DOHH2 (cell line): ENCODE measurements around the gene KRTAP3-1.

Source experiments
- H3F3A ChIP-seq: fragments of 200-600 bp; sonication (generic), shearing (Covaris generic); 2 replicates; pipeline ENCODE4 v1.6.0; 2016; ENCODE audit warnings: antibody characterized with exemption, mild to moderate bottlenecking; ENCODE audit not compliant: control insufficient read depth, insufficient read depth
- H3K27ac ChIP-seq: fragments of 200-600 bp; sonication (generic); 2 replicates; pipeline ENCODE4 v1.5.1; 2014; ENCODE audit warnings: low read depth, mild to moderate bottlenecking, low read length, moderate library complexity
- H3K27me3 ChIP-seq: fragments of 200-600 bp; sonication (generic); 2 replicates; pipeline ENCODE4 v1.6.1; 2014; ENCODE audit warnings: mild to moderate bottlenecking, low read length, mixed read lengths; ENCODE audit not compliant: control insufficient read depth
- H3K36me3 ChIP-seq: fragments of 200-600 bp; sonication (generic); 2 replicates; pipeline ENCODE4 v1.6.1; 2014; ENCODE audit warnings: mild to moderate bottlenecking, low read length, moderate library complexity, mixed read lengths; ENCODE audit not compliant: control insufficient read depth
- H3K4me1 ChIP-seq: fragments of 200-600 bp; sonication (generic); 2 replicates; pipeline ENCODE4 v1.6.1; 2014; ENCODE audit warnings: mild to moderate bottlenecking, low read length, mixed read lengths; ENCODE audit not compliant: control insufficient read depth
- H3K4me2 ChIP-seq: fragments of 200-600 bp; sonication (generic); 2 replicates; pipeline ENCODE4 v1.6.0; 2014; ENCODE audit warnings: mild to moderate bottlenecking, low read length, moderate library complexity
- H3K4me3 ChIP-seq: fragments of 200-600 bp; sonication (generic); 2 replicates; pipeline ENCODE4 v1.5.1; 2014; ENCODE audit warnings: mild to moderate bottlenecking, low read length, mixed read lengths
- H3K79me2 ChIP-seq: fragments of 200-600 bp; sonication (generic); 2 replicates; pipeline ENCODE4 v1.6.1; 2014; ENCODE audit warnings: mild to moderate bottlenecking, low read length, mixed read lengths; ENCODE audit not compliant: control insufficient read depth
- H3K9me2 ChIP-seq: fragments of 200-600 bp; sonication (generic); replicated peaks from 2 replicates; pipeline ENCODE4 v1.6.1; 2014; ENCODE audit warnings: mild to moderate bottlenecking, low read length, mixed read lengths; ENCODE audit not compliant: control insufficient read depth
- H3K9me3 ChIP-seq: fragments of 200-600 bp; sonication (generic); 2 replicates; pipeline ENCODE4 v1.6.1; 2014; ENCODE audit warnings: antibody characterized with exemption, low read length, mixed read lengths; ENCODE audit not compliant: control insufficient read depth, insufficient read depth
- H4K20me1 ChIP-seq: fragments of 200-600 bp; sonication (generic); 2 replicates; pipeline ENCODE4 v1.6.0; 2014; ENCODE audit warnings: low read depth, mild to moderate bottlenecking, antibody characterized with exemption, low read length, moderate library complexity; ENCODE audit not compliant: control insufficient read depth, insufficient read depth
- CTCF ChIP-seq: fragments of 200-600 bp; sonication (generic); IDR thresholded peaks from one replicate; pipeline ENCODE4 v1.5.1; 2014; ENCODE audit warnings: antibody characterized with exemption, mild to moderate bottlenecking, low read depth, low read length; ENCODE audit not compliant: poor library complexity, severe bottlenecking
- EZH2phosphoT487 ChIP-seq: fragments of 200-600 bp; sonication (generic); IDR thresholded peaks from 2 replicates; pipeline ENCODE4 v1.6.1; 2017; ENCODE audit warnings: borderline replicate concordance, mild to moderate bottlenecking, antibody characterized with exemption, low read length, moderate library complexity, mixed read lengths

Gene KRTAP3-1

GRCh38 chr17:41026715-41027471 is 18.0 kb upstream of the KRTAP3-1 start, which contains the start of gene KRTAP1-5:
TSS of gene KRTAP1-5 (minus strand) at chr17:41027208. CDS start at chr17:41027155, 53 bp downstream.
- Histone ChIP-seq H3K4me3 (no peak within 1 kb of the TSS), H3K27ac (no peak within 1 kb of the TSS), H3K4me1 (no peaks in the 10 kb centered on the region), H3K9me2 (no peaks in the 10 kb centered on the region), H3F3A (no peaks in the 10 kb centered on the region), H4K20me1 (no peaks in the 10 kb centered on the region), H3K4me2 (no peak within 1 kb of the TSS), H3K79me2 (no peaks in the 10 kb centered on the region), H3K9me3 (no peaks in the 10 kb centered on the region), H3K27me3 (no peaks in the 10 kb centered on the region), H3K36me3 (no peaks in the 10 kb centered on the region)
- TF ChIP-seq EZH2phosphoT487 (no peak), CTCF (no peak)

DNA sequence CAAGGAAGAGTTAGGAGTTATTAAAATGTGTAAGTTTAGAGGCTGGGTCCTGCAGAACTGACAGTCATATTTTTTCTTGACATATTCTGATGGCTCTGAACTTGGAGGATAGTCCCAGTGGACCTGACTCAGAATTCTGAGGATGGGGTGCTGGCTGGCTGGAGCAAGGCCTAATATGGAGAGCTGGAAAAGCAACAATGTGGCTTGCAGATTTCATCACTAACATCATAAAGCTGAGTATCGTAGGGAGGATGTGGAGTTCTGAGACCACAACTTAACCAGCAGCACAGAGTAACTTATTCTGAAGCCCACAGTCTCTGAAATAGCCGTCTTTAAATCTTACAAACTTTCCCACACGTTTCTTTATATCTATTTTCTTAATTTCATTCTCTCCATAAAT is 15.8 kb upstream of the KRTAP3-1 start:
- Histone ChIP-seq H3K9me3 (no peaks in the 10 kb centered on the region), H3K9me2 (no peaks in the 10 kb centered on the region), H3K79me2 (no peaks in the 10 kb centered on the region), H3F3A (no peaks in the 10 kb centered on the region), H3K4me3 (no peak overlapping the region), H3K36me3 (no peaks in the 10 kb centered on the region), H3K27me3 (no peaks in the 10 kb centered on the region), H3K4me2 (no peak overlapping the region), H3K4me1 (no peaks in the 10 kb centered on the region), H3K27ac (no peak overlapping the region), H4K20me1 (no peaks in the 10 kb centered on the region)
- TF ChIP-seq CTCF (no peak), EZH2phosphoT487 (no peak)

- Histone ChIP-seq H4K20me1 (no peaks in the 10 kb centered on the region), H3K9me2 (no peaks in the 10 kb centered on the region), H3K4me2 (no peak overlapping the region), H3K79me2 (no peaks in the 10 kb centered on the region), H3K27me3 (no peaks in the 10 kb centered on the region), H3K4me1 (no peaks in the 10 kb centered on the region), H3K4me3 (no peak overlapping the region), H3K36me3 (no peaks in the 10 kb centered on the region), H3K27ac (no peak overlapping the region), H3F3A (no peaks in the 10 kb centered on the region), H3K9me3 (no peaks in the 10 kb centered on the region)
- no peak for TF ChIP-seq CTCF
- TF ChIP-seq EZH2phosphoT487: no peak
These were observed 11.4 kb upstream of the KRTAP3-1 start for GRCh38 chr17:41020336-41020735.
